Ishikawa (cell line): ENCODE data around the gene INPP4B.

Experiments used
- CREB1 ChIP-seq: IDR thresholded peaks from 2 replicates; pipeline ENCODE4 v1.6.1; 2012; ENCODE audit warnings: low read depth
- EP300 ChIP-seq: IDR thresholded peaks from 2 replicates; pipeline ENCODE4 v1.6.1; 2012; ENCODE audit warnings: borderline replicate concordance
- FOXM1 ChIP-seq: IDR thresholded peaks from 2 replicates; pipeline ENCODE4 v1.6.1; 2012; ENCODE audit warnings: low read depth, borderline replicate concordance
- MAX ChIP-seq: IDR thresholded peaks from 2 replicates; pipeline ENCODE4 v1.6.1; 2012
- RAD21 ChIP-seq: IDR thresholded peaks from 2 replicates; pipeline ENCODE4 v1.6.1; 2012; ENCODE audit warnings: low read depth
- REST ChIP-seq: IDR thresholded peaks from 2 replicates; pipeline ENCODE4 v1.6.1; 2012; ENCODE audit warnings: low read depth, mild to moderate bottlenecking
- TAF1 ChIP-seq: IDR thresholded peaks from 2 replicates; pipeline ENCODE4 v1.6.1; 2012; ENCODE audit warnings: low read depth, mild to moderate bottlenecking
- TCF12 ChIP-seq: IDR thresholded peaks from 2 replicates; pipeline ENCODE4 v1.6.1; 2012; ENCODE audit warnings: low read depth
- YY1 ChIP-seq: IDR thresholded peaks from 2 replicates; pipeline ENCODE4 v1.6.1; 2012; ENCODE audit warnings: low read depth

- no peak for TF ChIP-seq REST
- no peak for TF ChIP-seq YY1
- no peak for TF ChIP-seq EP300
- no peak for TF ChIP-seq FOXM1
- no peak for TF ChIP-seq CREB1
- TF ChIP-seq TAF1 = no peak
- TF ChIP-seq MAX = no peak
- no peak for TF ChIP-seq RAD21
- no peak for TF ChIP-seq TCF12
Observed at GRCh38 chr4:142347241-142347640, 498.9 kb downstream of the INPP4B start.
